K562 (cell line): Measurements from ENCODE around the gene LSM14B. TPM values are rescaled to one million over a fixed set of nuclear protein-coding genes. Genes with fewer than 3 reads are reported as not detected.
A peak's percentile ranks its signal among the peaks of the same experiment; 100 is the strongest.

Source experiments
- ATAC-seq: fragments of 200-7000 bp; cut with Tn5 transposase; 3 replicates; pipeline ENCODE4 v1.9.1; 2020; ENCODE audit warnings: moderate library complexity
- BruUV-seq: library from RNA; stranded (reverse); fragments of 400-500 nt; replicated peaks from 2 replicates; lab custom pipeline; 2021; lab: Mats Ljungman, UMichigan
- CTCF ChIA-PET: fragments of 300-600 bp; formaldehyde crosslinking; extraction: SDS; loops from one replicate; lab custom pipeline; 2021; ENCODE audit warnings: low intra/inter-chr PET ratio; lab: Yijun Ruan, JAX
- POLR2A ChIA-PET: fragments of 300-600, 350-650 bp; sonication (Branson Sonifier 250); formaldehyde crosslinking; extraction: SDS; loops from one replicate; lab custom pipeline; 2021; ENCODE audit warnings: antibody characterized with exemption, inconsistent platforms; lab: Yijun Ruan, JAX
- DNase-seq, 4 experiments: peaks; one replicate each; pipeline versions ENCODE4 v3.0.0 to v3.0.0-alpha.2; 2011 to 2018; ENCODE audit warnings: low spot score in 3 of 4, mixed read lengths in 3 of 4; ENCODE audit errors: extremely low read depth in 1 of 4
- FAIRE-seq: peaks from 2 replicates; lab custom pipeline; 2011; peaks lifted over from hg19 to GRCh38; lab: Jason Lieb, UNC
- H2AFZ ChIP-seq: 2 replicates; pipeline ENCODE4 v1.6.0; 2011; ENCODE audit warnings: low read depth, low read length, control low read depth, inconsistent platforms
- H3K27ac ChIP-seq: fragments of 200-600 bp; 3 replicates; pipeline ENCODE4 v1.8.0; 2011; ENCODE audit warnings: low read depth, mild to moderate bottlenecking, control low read depth, inconsistent platforms, low read length, moderate library complexity, mixed read lengths; ENCODE audit errors: extremely low read depth
- H3K27me3 ChIP-seq, 2 experiments: fragments of 300-600 bp in 1 of 2; 2 replicates in 1 of 2; 3 replicates in 1 of 2; pipeline versions ENCODE4 v1.6.0 to v1.8.0; 2011; ENCODE audit warnings: inconsistent platforms in 2 of 2, low read length in 2 of 2, mild to moderate bottlenecking in 1 of 2, mixed read lengths in 1 of 2, moderate library complexity in 1 of 2; ENCODE audit not compliant: control insufficient read depth in 2 of 2, insufficient read depth in 2 of 2
- H3K36me3 ChIP-seq: fragments of 300-600 bp; 3 replicates; pipeline ENCODE4 v1.8.0; 2011; ENCODE audit warnings: mild to moderate bottlenecking, low read length, inconsistent platforms; ENCODE audit not compliant: control insufficient read depth, insufficient read depth
- H3K4me1 ChIP-seq, 2 experiments: fragments of 200-600 bp in 1 of 2; replicated peaks in 1 of 2; 2 replicates in 1 of 2; 3 replicates in 1 of 2; pipeline versions ENCODE4 v1.5.1 to v1.8.0; 2011; ENCODE audit warnings: inconsistent platforms in 2 of 2, low read length in 2 of 2, mild to moderate bottlenecking in 1 of 2, mixed read lengths in 1 of 2, moderate library complexity in 1 of 2; ENCODE audit not compliant: control insufficient read depth in 2 of 2, insufficient read depth in 2 of 2
- H3K4me2 ChIP-seq: 2 replicates; pipeline ENCODE4 v1.6.1; 2011; ENCODE audit warnings: low read length, control low read depth, inconsistent platforms, mixed read lengths; ENCODE audit not compliant: insufficient read depth
- H3K4me3 ChIP-seq: fragments of 200-600 bp; sonication (generic), shearing (Covaris generic); 2 replicates; pipeline ENCODE4 v1.5.1; 2016; ENCODE audit warnings: control low read depth, inconsistent platforms
- H3K79me2 ChIP-seq: fragments of 200-600 bp; 3 replicates; pipeline ENCODE4 v1.8.0; 2011; ENCODE audit warnings: low read length, inconsistent platforms; ENCODE audit not compliant: control insufficient read depth, insufficient read depth
- H3K9ac ChIP-seq, 2 experiments: 2 replicates each; pipeline versions ENCODE4 v1.6.0 to v1.6.1; 2011; ENCODE audit warnings: low read depth in 2 of 2, low read length in 2 of 2, control low read depth in 1 of 2, inconsistent platforms in 1 of 2, mild to moderate bottlenecking in 1 of 2, mixed read lengths in 1 of 2; ENCODE audit not compliant: insufficient read depth in 1 of 2
- H3K9me1 ChIP-seq: one replicate; pipeline ENCODE4 v1.6.0; 2011; ENCODE audit warnings: inconsistent platforms, mild to moderate bottlenecking, low read length, moderate library complexity; ENCODE audit not compliant: control insufficient read depth, insufficient read depth
- H3K9me3 ChIP-seq: replicated peaks from 2 replicates; pipeline ENCODE4 v1.5.1; 2011; ENCODE audit warnings: low read depth, low read length, inconsistent platforms; ENCODE audit not compliant: control insufficient read depth, insufficient read depth
- H4K20me1 ChIP-seq: replicated peaks from 2 replicates; pipeline ENCODE4 v1.6.1; 2011; ENCODE audit warnings: low read length, inconsistent platforms, mixed read lengths; ENCODE audit not compliant: control insufficient read depth, insufficient read depth
- ARNT ChIP-seq, 2 experiments: fragments of 450-650 bp; IDR thresholded peaks; 2 replicates each; pipeline ENCODE4 v1.6.1; 2016; ENCODE audit warnings: mild to moderate bottlenecking in 1 of 2
- BDP1 ChIP-seq: IDR thresholded peaks from 3 replicates; pipeline ENCODE4 v1.6.1; 2011; ENCODE audit not compliant: insufficient read length, insufficient read depth
- E2F6 ChIP-seq, 2 experiments: IDR thresholded peaks; 2 replicates each; pipeline ENCODE4 v1.6.1; 2011; ENCODE audit warnings: borderline replicate concordance in 1 of 2, control low read depth in 1 of 2, low read depth in 1 of 2, low read length in 1 of 2, mild to moderate bottlenecking in 1 of 2, mixed read lengths in 1 of 2, moderate library complexity in 1 of 2; ENCODE audit not compliant: insufficient read depth in 1 of 2, insufficient read length in 1 of 2, poor library complexity in 1 of 2, severe bottlenecking in 1 of 2; ENCODE audit errors: extremely low read depth in 1 of 2
- EGR1 ChIP-seq: fragments of 450-650 bp; conservative IDR thresholded peaks from 2 replicates; pipeline ENCODE4 v1.6.1; 2017; ENCODE audit warnings: mild to moderate bottlenecking
- ETV5 ChIP-seq: sonication (generic); formaldehyde crosslinking; IDR thresholded peaks from 2 replicates; pipeline ENCODE4 v1.4.0; 2020; ENCODE audit warnings: low read depth, mild to moderate bottlenecking, missing genetic modification reagents
- GTF2F1 ChIP-seq: IDR thresholded peaks from 2 replicates; pipeline ENCODE4 v1.6.1; 2011; ENCODE audit warnings: low read depth, low read length, improper control_type of control experiment
- HBP1 ChIP-seq: fragments of 450-650 bp; formaldehyde crosslinking; IDR thresholded peaks from 2 replicates; pipeline ENCODE4 v1.4.0; 2022; ENCODE audit warnings: missing genetic modification characterization
- L3MBTL2 ChIP-seq: fragments of 450-650 bp; IDR thresholded peaks from 2 replicates; pipeline ENCODE4 v1.6.1; 2016; ENCODE audit warnings: mild to moderate bottlenecking, moderate library complexity
- MXI1 ChIP-seq: IDR thresholded peaks from 2 replicates; pipeline ENCODE4 v1.6.1; 2011; ENCODE audit warnings: low read depth, mild to moderate bottlenecking, improper control_type of control experiment, low read length
- NBN ChIP-seq: fragments of 450-650 bp; IDR thresholded peaks from 2 replicates; pipeline ENCODE4 v1.6.1; 2016; ENCODE audit warnings: low read depth, mild to moderate bottlenecking
- OTX1 ChIP-seq: fragments of 450-650 bp; formaldehyde crosslinking; IDR thresholded peaks from 2 replicates; pipeline ENCODE4 v1.4.0; 2022; ENCODE audit warnings: mild to moderate bottlenecking
- TAF1 ChIP-seq: IDR thresholded peaks from 2 replicates; pipeline ENCODE4 v1.6.1; 2011; ENCODE audit warnings: mild to moderate bottlenecking, low read length, moderate library complexity; ENCODE audit not compliant: insufficient read depth, control insufficient read depth, severe bottlenecking; ENCODE audit errors: extremely low read depth
- TFAP4 ChIP-seq: sonication (generic); formaldehyde crosslinking; IDR thresholded peaks from 2 replicates; pipeline ENCODE4 v1.8.0; 2022; ENCODE audit warnings: missing genetic modification reagents, mild to moderate bottlenecking, moderate library complexity, borderline replicate concordance
- TOE1 ChIP-seq, 2 experiments: fragments of 450-650 bp in 1 of 2; sonication (generic) in 1 of 2; formaldehyde crosslinking in 1 of 2; IDR thresholded peaks; 2 replicates each; pipeline versions ENCODE4 v1.7.1 to v1.8.0; 2016 to 2022; ENCODE audit warnings: borderline replicate concordance in 2 of 2, mild to moderate bottlenecking in 2 of 2, antibody characterized with exemption in 1 of 2, inconsistent platforms in 1 of 2, low read depth in 1 of 2, missing genetic modification reagents in 1 of 2, moderate library complexity in 1 of 2
- TRIM24 ChIP-seq, 2 experiments: fragments of 450-650 bp; IDR thresholded peaks; 2 replicates each; pipeline ENCODE4 v1.6.1; 2016
- TRIM28 ChIP-seq: fragments of 450-650 bp; IDR thresholded peaks from 2 replicates; pipeline ENCODE4 v1.6.1; 2017
- WGBS: fragments of 100-300 bp; shearing (Covaris generic); methylation state at CpG from one replicate; pipeline ENCODE4 v1.1.6; 2016; ENCODE audit warnings: low coverage, mixed read lengths; ENCODE audit not compliant: insufficient coverage; ENCODE audit errors: missing lambda C conversion rate; 5-methylcytosine and 5-hydroxymethylcytosine counted together
- in situ Hi-C: fragments of 300-500 bp; cut with MboI; formaldehyde crosslinking; loops from 4 replicates; pipeline ENCODE4 v1.15.0; 2018; ENCODE audit warnings: inconsistent platforms, mixed read lengths
- intact Hi-C: fragments of 100-400 bp; cut with micrococcal nuclease; formaldehyde crosslinking; loops from 2 replicates; pipeline ENCODE4 v1.14.2; 2022
- polyA plus RNA-seq, 8 experiments: library from polyadenylated mRNA; depleted of rRNA in 4 of 8; stranded (reverse) in 5 of 8; unstranded in 3 of 8; fragments of >200 nt; fragmentation: Nextera tagmentation in 2 of 8; fragmentation: Illumina TruSeq in 1 of 8; extraction: Ambion mirVana in 2 of 8; extraction: Trizol in 1 of 8; gene quantifications; 2 replicates each; pipeline versions ENCODE4 v1.2.1 to v1.2.3, GENCODE V29; 2011 to 2014; ENCODE audit warnings: inconsistent platforms in 1 of 8, missing spikeins in 1 of 8
- total RNA-seq, 7 experiments: library from RNA; depleted of rRNA in 6 of 7; stranded (reverse); fragments of >200 nt in 6 of 7; fragmentation: Illumina TruSeq in 2 of 7; extraction: Trizol in 2 of 7; gene quantifications; 2 replicates each; pipeline versions ENCODE4 v1.2.1 to v1.2.3, GENCODE V29; 2011 to 2021; ENCODE audit warnings: low replicate concordance in 1 of 7

LSM14B gene
- total and polyA plus RNA-seq, 9 of the 15 experiments (the other 6 are each of a cell fraction or from before 2014, with no cell fraction given), result 0.66 to 36.0 (median 20.2) TPM

GRCh38 chr20:62120365-62120762 is 1.9 kb upstream of the LSM14B start (continued):
- no peak for TF ChIP-seq HBP1 (CRISPR knock-in tag)
- TF ChIP-seq MXI1, result no peak
- TF ChIP-seq ETV5 (CRISPR knock-in tag), result no peak
- TF ChIP-seq GTF2F1, result no peak
- TF ChIP-seq TAF1, result no peak
- TF ChIP-seq OTX1 (CRISPR knock-in tag), result no peak

- Histone ChIP-seq H3K4me2 (peak overlapping the region; percentile 88), H3K9ac (peak overlapping the region; percentile 86 to 96), H2AFZ (peak overlapping the region; percentile 97), H3K9me1 (no peaks in the 10 kb centered on the region), H3K36me3 (peaks cover 30% of the 10 kb centered on the region), H3K9me3 (no peaks in the 10 kb centered on the region), H3K4me3 (peak overlapping the region; percentile 87), H3K4me1 (peaks cover 13 to 49% of the 10 kb centered on the region in 2 experiments; a peak in 4 of 5 replicates), H3K27ac (peak overlapping the region; percentile 98), H3K79me2 (peaks cover 33% of the 10 kb centered on the region), H3K27me3 (peaks cover 12 to 26% of the 10 kb centered on the region in 2 experiments; a peak in 4 of 5 replicates), H4K20me1 (peaks cover 20% of the 10 kb centered on the region)
- FAIRE-seq (peak; percentile 32), ATAC-seq (peak; percentile 25), DNase-seq (peak in 1 of 4 experiments; percentile 69)
- POLR2A ChIA-PET, result interaction anchor here (0.5 to 9.5 kb wide), 13 partner anchors 8 to 238 kb away, joined by 3 to 78 read pairs (median 4); partner anchors contain the start of genes MTG2, PSMA7, SS18L1 and TAF4
- intact Hi-C loops, result loop anchor here (5.0 kb wide), 2 partner anchors 54 to 94 kb away; partner anchors contain the start of gene TAF4
- in situ Hi-C loops, result no loop called here
- WGBS, result 7% methylated on average over 44 of the region's 45 CpGs
- no TSS peak for BruUV-seq
- CTCF ChIA-PET, result no interaction called here
- peak; percentile 44; the same call in 1 of the 2 replicates for TF ChIP-seq TFAP4 (CRISPR knock-in tag)
- peak; percentile 29 to 53 for TF ChIP-seq E2F6 (IDR thresholded peaks at IDR 0.05; ENCODE audit: borderline replicate concordance in 1 of 2, extremely low read depth in 1 of 2, insufficient read depth in 1 of 2, insufficient read length in 1 of 2, low read depth in 1 of 2, low read length in 1 of 2, poor library complexity in 1 of 2, severe bottlenecking in 1 of 2)
- TF ChIP-seq TRIM28, result 0 out of 2 replicates have a peak, but pooled peaks have one; percentile 16
- TF ChIP-seq EGR1, result peak; percentile 67
- 0 out of 2 replicates have a peak, but pooled peaks have one; percentile 47 for TF ChIP-seq NBN
- TF ChIP-seq BDP1, result no peak
- TF ChIP-seq TOE1 (IDR thresholded peaks at IDR 0.05; ENCODE audit: borderline replicate concordance), result 0 out of 2 replicates have a peak, but pooled peaks have one; percentile 27
- TF ChIP-seq TOE1 (CRISPR knock-in tag; IDR thresholded peaks at IDR 0.05; ENCODE audit: borderline replicate concordance, low read depth), result no peak
- 0 out of 4 replicates have a peak, but pooled peaks of 1 of the 2 experiments have one; percentile 38 for TF ChIP-seq ARNT (IDR thresholded peaks at IDR 0.05)
- 0 out of 4 replicates have a peak, but pooled peaks of 1 of the 2 experiments have one; percentile 35 for TF ChIP-seq TRIM24 (IDR thresholded peaks at IDR 0.05)
- TF ChIP-seq L3MBTL2, result peak; percentile 64; the same call in 1 of the 2 replicates
Observed at GRCh38 chr20:62120990-62121775, 1.1 kb upstream of the LSM14B start.
